HG02970 (cell line): ENCODE results near the gene REEP6.

Experiments
- ATAC-seq: cut with Tn5 transposase; IDR thresholded peaks from one replicate; pipeline ENCODE4 v1.9.1; 2021; ENCODE audit warnings: mild to moderate bottlenecking, moderate library complexity, moderate number of reproducible peaks; ENCODE audit not compliant: unreplicated experiment, low FRiP score

The REEP6 gene

DNA sequence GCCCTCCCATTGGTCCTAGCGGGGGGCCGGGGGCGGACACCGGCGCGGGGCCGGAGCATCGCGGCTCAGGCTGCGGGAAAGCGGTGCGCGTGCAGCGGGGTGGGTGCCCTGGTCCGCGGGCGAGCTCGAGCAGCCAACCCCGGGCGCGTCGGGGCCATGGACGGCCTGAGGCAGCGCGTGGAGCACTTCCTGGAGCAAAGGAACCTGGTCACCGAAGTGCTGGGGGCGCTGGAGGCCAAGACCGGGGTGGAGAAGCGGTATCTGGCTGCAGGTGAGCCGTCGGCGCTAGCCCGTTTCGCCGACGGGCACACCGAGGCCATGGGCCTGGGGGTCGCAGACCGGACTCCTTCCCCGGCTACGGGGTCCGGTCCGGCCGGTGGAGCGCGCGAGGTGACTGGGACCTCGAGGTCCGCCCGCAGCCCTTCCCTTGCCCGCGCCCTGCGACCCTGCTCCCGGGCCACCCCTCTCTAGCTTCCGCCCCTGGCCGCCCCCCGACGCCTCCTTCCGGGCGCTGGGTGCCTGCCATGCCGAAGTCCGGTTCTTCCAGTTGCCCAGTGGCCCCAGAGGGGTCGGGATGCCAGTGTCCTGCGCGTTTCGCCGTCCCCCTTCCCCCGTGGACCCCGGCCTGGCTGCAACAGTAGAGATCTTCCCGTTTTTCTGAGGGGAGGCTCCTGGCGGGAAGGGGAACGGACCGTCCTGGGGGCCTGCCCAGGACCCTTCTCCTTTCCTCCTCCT, at the start of gene REEP6:
Gene REEP6, plus strand, starts transcription at position 68 of the 735 bp plus-strand sequence. Its CDS starts 89 bp downstream, at position 157.
- ATAC-seq: no peak

DNA sequence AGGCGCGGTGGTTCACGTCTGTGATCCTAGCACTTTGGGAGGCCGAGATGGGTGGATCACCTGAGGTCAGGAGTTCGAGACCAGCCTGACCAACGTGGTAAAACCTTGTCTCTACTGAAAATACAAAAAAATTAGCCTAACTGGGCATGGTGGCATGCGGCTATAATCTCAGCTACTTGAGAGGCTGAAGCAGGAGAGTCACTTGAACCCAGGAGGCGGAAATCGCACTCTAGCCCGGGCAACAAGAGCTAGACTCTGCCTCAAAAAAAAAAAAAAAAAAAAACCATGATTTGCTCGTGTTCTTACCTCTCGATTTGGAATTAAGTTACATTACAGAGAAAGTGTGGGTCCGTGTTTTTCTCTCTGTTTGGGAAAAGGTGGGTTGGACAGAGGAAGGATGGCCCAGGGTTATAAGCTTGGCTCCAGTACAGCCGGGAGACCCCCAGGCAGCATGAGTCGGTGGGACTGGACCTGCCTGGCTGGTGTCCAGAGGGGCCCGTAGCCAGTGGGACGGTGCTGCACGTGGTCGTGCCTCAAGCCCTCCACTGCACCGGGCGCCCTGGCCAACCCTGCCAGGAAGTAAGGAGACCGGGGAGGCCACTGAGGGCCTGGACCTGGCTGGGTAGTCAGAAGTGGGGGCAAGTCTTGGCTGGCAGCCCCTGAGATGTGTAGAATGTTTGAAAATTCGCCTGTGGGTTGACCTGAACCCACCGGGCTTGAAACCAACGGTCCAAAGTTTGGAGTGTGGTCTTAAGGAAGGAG, 49.1 kb upstream of the REEP6 start:
- ATAC-seq: no peak

DNA sequence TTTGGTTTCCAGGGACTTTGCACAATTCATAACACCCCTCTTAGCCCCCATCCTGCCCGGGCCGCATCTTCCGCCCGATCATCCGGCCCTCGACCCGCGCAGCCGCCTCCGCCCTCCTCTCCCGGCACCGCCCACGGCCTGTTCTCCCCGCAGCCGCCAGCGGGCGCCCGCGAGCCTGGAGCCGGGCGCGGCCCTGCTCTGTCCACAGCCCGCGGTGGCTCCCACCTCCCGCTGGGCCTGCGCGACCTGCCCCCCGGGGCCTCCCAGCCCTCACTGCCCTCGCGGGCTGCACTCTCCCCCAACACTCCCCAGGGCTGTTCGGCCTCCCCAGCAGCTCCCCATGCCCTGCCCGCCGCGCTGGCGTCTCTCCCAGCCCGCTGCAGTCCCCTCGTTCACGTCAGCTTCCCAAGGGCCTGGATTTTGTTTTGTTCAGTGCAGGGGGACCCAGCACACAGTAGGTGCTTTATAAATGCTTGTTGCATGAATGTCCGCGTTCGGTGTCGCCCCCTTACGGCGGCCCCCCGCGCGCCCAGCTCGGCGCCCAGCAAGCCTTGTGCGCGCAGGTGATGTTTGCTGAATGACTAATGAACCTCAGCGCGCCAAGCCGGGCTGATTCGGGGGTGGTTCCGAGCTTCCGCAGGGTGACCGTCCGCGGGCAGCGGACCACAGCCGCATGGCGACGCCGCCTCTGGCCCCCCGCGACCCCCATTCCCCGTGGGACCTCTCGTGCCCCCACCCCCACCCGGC, 45.6 kb upstream of the REEP6 start:
- ATAC-seq: no peak

DNA sequence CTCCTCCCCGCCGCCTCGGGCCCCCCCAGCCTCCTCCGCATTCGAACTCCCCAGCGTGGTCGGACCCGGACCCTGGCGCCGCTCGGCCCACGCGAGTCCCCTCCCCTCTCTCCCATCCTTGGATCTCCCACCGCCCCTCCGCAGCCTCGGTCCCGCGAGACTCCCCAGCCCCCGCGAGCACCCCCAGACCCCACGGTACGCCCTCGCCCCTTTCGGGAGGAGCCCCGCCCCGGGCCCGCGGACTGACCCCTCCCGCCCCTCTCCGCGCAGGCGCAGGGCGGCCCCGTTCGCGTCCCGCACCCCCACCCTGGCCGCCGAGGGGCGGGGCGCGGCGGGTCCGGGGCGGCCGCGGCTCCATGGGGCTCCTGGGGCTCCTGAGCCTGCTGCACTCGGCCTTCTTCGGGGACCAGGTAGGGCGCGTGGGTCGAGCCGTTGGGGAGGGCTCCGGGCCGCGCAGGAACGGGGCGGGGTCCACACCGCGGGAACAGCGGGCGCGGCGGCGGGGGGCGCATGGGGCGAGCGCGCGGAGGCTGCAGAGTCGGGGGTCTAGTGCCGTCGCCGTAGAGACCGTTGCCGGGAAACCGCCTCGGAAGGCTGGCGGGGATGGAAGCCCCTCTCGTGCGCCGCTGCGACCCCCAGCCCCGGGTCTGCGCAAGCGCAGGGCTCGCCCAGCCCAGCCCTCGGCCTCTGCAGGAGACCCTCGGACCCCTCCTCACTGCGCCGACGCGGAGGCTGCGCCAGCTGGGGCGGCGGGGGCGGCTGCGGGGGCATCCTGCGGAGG, 44.9 kb upstream of the REEP6 start:
- ATAC-seq: no peak

DNA sequence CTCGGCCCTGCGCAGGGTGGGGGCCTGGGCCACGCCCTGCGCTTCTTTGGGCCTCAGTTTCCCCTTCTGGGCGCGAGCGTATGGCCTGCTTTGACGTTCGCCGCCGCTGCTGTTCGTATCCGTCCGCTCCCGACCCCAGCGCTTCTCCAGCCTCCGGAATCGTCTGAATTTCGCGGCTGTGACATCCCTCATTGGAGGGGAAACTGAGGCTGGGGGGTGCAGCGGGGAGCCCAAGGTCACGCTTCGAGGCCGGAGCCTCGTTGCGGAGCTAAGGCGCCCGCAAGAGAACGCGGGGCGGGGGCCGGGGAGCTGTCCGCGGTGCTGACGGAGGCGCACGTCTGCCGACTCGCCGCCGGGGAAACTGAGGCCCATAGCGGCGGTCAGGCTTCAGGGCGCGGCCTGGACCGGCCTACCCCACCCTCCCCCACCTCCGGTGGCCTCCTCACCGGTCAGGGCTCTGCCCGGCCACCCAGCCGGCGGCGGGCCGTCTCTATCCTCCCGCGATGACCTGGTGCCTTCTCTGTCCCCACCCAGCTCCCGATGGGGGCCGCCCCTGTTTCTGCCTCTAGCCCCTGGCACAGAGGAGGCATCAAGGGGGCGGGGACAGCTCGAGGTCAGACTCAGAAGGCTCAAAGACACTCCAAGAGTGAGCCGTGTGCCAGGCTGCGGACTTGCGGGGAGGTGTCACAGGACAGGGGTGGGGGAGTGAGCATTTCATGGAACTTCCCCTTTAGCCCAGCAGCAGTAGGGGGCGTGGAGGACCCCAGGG, 44.1 kb upstream of the REEP6 start:
- ATAC-seq: no peak

DNA sequence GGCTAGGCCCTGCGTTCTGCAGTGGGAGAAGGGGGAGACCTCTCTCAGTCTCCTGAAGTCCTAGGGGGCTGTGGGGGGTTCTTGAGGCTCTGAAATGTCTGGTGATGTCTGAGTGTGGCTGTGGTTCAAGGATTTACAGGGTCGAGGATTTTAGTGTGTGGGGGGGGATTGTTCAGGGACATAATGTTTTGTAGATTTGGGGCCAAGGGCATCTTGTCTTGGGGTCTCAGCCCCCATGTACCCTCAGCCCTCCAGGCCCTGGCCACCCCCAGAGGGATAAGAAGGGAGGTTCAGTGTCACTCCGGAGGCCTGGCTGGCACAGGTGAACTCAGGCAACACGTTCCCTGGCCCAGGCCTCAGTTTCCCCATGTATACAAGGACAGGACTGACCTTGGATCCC, 43.5 kb upstream of the REEP6 start:
- ATAC-seq: no peak

DNA sequence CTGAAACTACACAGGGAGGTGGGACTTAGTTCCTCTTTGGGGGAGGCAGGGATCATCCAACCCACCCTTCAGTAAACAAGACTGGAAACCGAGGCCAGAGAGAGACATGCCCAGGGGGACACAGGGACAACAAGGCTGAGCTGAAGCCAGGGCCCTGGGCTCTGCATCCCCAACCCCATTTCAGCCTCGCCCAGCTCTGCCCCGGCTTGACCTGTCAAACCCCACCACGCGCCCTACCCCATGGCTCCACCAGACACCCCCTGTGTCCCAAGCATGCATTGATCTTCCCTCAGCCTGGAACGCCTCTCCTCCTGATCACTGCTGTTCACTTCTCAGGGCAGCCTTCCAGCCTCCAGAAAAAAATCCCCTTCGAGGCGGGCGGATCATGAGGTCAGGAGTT, 43.0 kb upstream of the REEP6 start:
- ATAC-seq: no peak

DNA sequence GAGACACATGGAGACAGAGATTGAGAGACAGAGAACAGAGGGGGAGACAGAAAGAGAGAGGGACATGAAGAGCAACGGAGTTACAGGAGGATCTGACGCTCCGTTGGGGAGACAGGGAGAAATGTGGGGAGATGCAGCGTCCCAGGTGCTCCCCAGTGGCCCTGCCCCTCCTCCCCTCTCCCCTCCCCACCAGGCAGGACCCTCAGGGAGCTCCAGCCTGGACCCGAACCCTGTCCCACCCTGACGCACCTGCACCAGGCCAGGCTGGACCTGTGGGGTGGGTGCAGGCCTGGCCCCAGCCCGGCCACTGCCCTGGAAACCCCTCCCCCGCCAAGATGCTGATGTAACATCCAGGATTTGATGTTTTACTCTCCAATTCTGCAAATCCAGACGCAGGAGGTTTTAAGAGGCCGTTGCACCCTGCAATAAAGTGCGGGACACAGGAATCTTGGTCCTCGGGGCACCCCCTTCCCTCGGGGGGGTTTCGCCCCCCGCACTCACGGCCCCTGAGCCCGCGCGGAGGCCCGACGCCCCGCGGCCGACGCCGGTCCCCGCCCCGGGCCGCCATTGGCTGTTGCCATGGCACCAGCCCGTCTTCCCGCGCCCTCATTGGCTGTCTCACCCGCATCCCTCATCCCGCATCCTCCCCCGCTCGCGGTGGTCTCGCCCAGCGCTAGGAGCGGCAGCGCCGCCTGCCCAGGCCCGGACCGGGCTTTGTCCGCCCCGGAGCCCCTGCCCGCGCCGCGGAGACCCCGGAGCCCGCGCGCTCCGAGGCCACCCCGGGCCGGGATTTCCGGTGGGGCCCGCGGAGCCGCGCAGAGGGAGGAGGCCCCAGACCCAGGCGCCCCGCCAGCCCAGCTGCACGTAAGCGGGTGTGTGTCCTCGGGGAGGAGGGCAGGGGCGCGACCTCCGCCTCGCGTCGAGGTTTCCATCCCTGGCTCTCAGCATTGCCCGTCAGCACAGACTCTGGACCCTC, 41.2 kb upstream of the REEP6 start, which contains the start of gene APC2:
Gene APC2, plus strand, starts transcription at position 655 of the 976 bp plus-strand sequence. CDS start 2,881 bp downstream, outside the sequence.
- ATAC-seq: no peak

DNA sequence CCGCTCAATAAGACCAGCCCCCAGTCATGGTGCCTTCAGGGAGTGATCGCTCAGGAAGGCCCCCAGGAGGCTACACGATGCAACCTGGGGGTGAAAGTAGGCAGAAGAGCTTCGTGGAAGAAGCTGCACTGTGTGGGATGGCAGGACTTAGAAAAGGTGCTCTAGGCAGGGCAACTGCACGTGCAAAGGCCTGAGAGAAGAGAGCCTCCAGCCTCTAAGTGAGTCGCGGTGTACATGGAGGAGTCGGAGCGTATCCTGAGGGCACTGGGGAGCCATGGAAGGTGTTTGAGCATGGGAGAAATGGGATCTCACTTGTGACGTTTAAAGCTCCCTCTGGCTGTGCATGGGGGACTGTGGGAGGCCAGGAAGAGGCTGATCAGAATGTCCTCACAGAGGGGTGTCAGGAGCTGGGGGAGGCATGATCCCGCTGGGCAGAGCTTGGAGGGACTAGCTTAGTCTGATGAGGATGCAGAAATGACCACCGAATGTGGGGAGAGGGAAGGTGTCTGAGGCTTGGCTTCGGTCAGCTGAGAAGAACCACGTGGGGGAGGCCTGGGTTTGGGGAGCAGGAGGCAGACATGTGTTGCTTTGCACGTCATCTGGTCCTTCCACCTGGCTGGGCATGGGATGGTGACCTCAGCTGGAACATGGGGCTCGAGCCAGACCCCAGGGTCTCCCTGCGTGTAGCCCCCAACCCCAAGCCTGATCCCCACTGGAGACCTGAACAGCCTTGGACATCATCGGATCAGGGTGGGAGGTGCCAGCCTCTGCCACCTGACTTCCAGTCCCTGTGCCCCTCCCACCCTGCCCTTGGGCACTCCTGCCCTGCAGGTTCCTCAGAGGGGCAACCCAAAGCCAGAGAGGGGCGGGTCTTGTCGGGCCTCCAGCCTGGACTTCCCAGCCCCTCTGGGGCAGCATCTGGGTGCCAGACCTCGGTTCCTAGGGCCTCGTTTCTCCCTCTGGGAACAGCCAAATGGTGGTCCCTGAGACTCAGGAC, 39.9 kb upstream of the REEP6 start:
- no peak for ATAC-seq

DNA sequence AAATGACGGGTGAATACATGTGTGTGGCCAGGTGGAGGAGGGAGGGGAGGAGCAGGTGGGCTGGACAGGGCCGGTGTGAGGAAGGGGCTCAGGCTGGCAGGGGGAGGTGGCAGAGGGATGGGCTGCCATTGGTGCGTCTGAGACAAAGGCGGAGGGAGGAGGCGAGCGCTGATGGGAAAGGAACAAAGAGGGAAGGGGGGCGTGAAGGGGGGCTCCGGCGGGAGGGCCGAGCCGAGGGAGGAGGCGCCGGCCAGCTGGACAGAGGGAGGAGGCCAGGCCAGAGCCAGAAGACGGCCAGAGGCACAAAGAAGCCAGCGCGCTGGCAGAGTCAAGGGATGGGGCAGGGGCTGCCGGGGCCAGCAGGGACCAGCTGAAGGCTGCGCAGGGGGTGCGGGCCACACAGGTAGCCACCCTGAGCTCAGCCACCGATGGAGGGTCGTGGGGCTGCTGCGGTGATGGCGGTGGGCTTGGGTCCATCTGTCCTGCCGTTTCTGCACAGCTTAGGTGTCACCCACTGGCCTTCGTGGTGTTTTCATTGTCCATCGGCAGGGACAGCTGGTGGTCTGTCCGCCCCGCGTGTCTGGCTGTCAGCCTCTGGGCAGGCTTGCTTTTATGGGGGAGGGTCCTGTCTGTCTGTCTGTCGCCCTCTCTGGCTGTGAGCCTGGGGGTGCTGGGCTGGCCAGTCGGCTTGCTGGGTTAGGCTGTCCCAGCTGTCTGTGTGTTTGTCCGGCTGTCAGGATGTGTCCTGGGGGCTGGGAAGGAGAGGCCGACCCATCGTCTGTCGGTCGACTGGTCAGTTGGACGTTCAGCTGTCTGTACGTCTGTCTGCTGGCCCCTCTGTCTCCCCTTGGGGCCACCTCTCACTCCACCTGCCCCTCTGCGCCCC, 38.8 kb upstream of the REEP6 start:
- no peak for ATAC-seq

DNA sequence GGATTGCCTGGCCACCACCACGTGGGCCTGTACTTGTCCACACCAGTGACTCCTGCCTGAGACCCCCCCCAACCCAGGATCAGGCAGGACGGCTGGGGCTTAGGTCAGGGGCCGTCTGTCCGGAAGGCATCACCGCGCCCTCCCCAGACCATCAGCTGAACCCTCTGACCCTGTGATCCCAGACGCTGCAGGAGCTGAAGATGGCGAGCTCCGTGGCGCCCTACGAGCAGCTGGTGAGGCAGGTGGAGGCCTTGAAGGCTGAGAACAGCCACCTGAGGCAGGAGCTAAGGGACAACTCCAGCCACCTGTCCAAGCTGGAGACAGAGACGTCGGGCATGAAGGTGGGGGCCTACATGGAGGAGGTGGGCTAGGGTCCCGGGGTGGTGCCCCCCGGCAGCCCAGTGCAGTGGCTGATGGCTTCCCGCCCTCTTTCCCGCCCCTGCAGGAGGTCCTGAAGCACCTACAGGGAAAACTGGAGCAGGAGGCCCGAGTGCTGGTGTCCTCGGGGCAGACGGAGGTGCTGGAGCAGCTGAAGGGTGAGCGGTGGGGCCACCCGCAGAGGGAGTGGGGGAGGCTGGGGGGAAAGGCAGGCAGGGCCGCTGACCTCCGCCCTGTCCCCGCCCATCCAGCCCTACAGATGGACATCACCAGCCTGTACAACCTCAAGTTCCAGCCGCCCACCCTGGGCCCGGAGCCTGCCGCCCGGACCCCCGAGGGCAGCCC, 38.0 kb upstream of the REEP6 start:
- ATAC-seq: no peak

DNA sequence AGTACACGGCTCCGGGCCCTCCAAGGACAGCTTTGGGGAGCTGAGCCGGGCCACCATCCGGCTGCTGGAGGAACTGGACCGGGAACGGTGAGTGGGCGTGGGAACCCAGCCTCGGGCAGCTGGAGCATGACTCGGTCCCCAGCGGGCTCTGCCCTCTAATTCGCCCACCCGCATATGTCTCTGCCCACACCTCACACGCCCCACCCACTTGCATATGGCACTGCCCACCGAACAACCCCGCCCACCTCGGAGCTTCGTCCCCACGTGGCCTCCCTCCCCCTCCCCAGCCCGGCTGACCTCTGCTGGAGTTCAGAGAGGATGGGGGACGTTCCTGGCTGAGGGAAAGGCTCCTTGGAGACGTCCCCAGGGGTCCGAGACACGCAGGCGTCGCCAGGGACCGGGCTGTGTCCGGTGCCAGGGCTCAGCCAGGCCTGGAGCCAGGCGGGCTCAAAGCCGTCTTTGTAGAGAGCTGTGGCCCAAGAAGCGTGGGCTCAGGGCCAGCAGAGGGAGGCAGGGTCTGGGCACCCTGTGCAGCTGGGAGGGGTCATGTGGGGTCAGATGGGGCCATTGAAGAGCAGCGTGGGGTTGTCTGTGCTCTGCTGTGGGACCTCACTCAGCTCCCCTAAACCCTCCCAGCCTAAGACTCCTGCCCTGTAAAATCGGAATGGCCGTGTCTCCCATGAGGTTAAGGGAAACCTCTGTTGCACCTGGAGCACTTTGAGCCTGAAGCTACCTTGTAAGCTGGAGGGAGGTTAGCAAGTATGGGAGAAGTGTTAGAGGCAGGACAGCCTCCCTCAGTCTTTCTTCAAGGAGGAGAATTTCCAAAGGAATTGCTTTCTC, 37.2 kb upstream of the REEP6 start:
- ATAC-seq: no peak

DNA sequence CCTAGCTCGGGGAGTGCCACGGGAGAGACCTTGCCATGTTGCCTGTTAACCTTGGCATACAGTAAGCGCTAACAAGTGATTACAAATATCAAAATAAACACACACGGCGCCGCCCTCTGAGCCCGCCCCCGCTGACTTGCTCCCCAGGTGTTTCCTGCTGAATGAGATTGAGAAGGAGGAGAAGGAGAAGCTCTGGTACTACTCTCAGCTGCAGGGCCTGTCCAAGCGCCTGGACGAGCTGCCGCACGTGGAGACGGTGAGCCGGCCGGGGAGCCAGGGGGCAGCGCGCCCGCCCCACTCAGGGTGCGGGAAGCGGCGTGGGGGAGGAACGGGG, 36.0 kb upstream of the REEP6 start:
- ATAC-seq: no peak

DNA sequence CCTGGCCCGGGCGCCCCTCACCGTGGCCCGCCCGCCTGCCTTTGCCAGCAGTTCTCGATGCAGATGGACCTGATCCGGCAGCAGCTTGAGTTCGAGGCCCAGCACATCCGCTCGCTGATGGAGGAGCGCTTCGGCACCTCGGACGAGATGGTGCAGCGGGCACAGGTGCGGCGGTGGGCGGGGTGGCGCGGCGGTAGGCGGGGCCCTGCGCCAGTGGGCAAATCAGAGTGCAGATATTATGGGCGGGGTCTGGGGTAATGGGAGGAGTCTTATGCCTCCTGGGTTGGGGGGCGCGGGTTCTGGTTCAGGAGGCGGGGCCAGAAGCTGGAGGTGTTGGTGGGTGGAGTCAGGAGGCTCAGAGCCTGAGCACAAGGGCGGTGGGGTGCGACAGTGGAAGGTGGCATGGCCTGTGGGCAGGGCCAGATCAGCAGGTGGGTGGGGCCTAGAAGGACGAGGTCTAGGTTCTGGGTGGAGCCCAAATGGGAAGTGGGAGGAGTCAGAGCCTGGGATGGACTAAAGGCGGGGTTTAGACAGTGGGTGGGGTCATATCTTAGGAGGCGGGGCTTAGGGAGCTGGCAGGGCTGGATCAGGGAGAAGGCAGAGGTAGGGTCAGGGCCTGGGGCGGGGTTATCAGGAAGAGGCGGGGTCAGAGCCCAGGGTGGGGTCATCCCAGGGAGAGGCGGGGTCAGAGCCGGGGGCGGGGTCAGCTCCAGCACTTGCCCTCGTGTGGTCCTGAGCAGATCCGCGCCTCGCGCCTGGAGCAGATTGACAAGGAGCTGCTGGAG, 35.5 kb upstream of the REEP6 start:
- no peak for ATAC-seq
